22Rv1 (cell line): Measurements from ENCODE around the gene RAB6D.
"Not testable (repeated sequence)": the region's sequence is repeated elsewhere in the genome, so short reads cannot be mapped to it uniquely, and the experiment has no call there.

ENCODE experiments used
- H3K27ac ChIP-seq: fragments of 450-650 bp; 2 replicates; pipeline ENCODE4 v1.5.1; 2017
- CTCF ChIP-seq: fragments of 450-650 bp; IDR thresholded peaks from 2 replicates; pipeline ENCODE4 v1.5.1; 2017; ENCODE audit warnings: mild to moderate bottlenecking
- ZFX ChIP-seq: fragments of 450-650 bp; IDR thresholded peaks from 2 replicates; pipeline ENCODE4 v1.6.1; 2017; ENCODE audit warnings: antibody characterized with exemption, borderline replicate concordance

The RAB6D gene

GRCh38 chr2:131400849-131401248, 36.9 kb upstream of the RAB6D start:
- no peak for TF ChIP-seq ZFX
- TF ChIP-seq CTCF = no peak
- H3K27ac ChIP-seq = no peak overlapping the region

GRCh38 chr2:131400441-131400840, 36.5 kb upstream of the RAB6D start:
- H3K27ac ChIP-seq = not testable (repeated sequence)

- H3K27ac ChIP-seq = not testable (repeated sequence)
Measured at GRCh38 chr2:131396209-131396608, 32.2 kb upstream of the RAB6D start.

- H3K27ac ChIP-seq = not testable (repeated sequence)
Measured at GRCh38 chr2:131395024-131395645, 31.2 kb upstream of the RAB6D start.

GRCh38 chr2:131394147-131394931, 30.4 kb upstream of the RAB6D start:
- TF ChIP-seq ZFX (no peak), CTCF (no peak)

GRCh38 chr2:131391953-131392352, 28.0 kb upstream of the RAB6D start:
- not testable (repeated sequence) for H3K27ac ChIP-seq

More at GRCh38 chr2:131394147-131394931, 30.4 kb upstream of the RAB6D start:
- H3K27ac ChIP-seq = no peak overlapping the region

GRCh38 chr2:131391471-131391870, 27.5 kb upstream of the RAB6D start:
- not testable (repeated sequence) for H3K27ac ChIP-seq

- H3K27ac ChIP-seq = not testable (repeated sequence)
Measured at GRCh38 chr2:131390495-131391130, 26.6 kb upstream of the RAB6D start.

- H3K27ac ChIP-seq = no peak overlapping the region
- TF ChIP-seq CTCF (no peak), ZFX (no peak)
Measured at GRCh38 chr2:131389657-131390056, 25.7 kb upstream of the RAB6D start.

- not testable (repeated sequence) for H3K27ac ChIP-seq
Measured at GRCh38 chr2:131388834-131389233, 24.9 kb upstream of the RAB6D start.

GRCh38 chr2:131373111-131373510, 9.1 kb upstream of the RAB6D start:
- not testable (repeated sequence) for H3K27ac ChIP-seq

- no peak for TF ChIP-seq CTCF
- no peak for TF ChIP-seq ZFX
Measured at GRCh38 chr2:131369954-131370353, 6.0 kb upstream of the RAB6D start.

GRCh38 chr2:131368493-131369066, 4.6 kb upstream of the RAB6D start:
- H3K27ac ChIP-seq = not testable (repeated sequence)

More at GRCh38 chr2:131369954-131370353, 6.0 kb upstream of the RAB6D start:
- no peak overlapping the region for H3K27ac ChIP-seq
